Amygdala (tissue), 56 donors: ENCODE data around the gene ITM2C.

ENCODE experiments used
- DNase-seq, 56 donors: peaks; one replicate each; lab custom pipeline; 2025; lab: John Stamatoyannopoulos, UW

The ITM2C gene

GRCh38 chr2:230871361-230872150, 6.8 kb downstream of the ITM2C start:
- no peak for DNase-seq

DNA sequence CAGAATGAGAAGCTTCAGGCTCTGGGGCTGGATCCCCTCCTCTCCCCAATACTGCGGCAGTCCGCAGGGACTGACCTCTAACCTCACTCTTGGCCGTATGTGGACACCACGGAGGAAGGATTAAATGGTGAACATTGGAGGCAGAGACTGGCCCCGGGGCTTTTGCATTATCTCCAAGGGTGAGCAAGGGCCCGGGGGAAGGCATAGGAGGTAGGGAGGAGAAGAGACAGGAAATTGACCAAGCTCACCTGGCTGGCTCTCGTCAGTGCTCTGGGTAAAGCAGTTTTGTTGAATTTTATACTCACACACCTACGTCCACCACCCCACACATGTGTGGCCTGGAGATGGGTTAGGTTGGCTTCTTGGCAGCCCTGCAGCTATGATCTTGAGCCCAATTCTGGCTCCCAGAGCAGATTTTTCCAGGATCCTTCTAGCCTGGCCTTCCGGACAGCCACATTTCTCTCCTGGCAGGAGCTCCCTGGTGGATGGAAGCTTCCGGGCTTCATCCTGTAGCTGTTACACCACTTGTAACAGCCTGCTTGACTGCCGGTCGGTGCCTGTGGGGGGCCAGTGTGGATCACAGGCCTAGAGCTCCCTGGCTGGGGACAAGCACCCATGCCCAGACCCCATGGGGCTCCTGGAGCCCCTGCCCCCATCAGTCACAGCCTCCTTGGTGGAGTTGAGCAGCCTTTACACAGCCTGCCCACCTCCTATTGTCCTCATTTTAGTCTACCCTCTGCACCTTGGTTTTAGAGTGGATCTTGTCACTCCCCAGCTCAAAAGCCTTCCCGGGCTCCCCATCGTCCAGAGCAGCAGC, 7.6 kb downstream of the ITM2C start:
- DNase-seq: no peak

- no peak for DNase-seq
Measured at GRCh38 chr2:230872968-230873660, 8.4 kb downstream of the ITM2C start.

GRCh38 chr2:230873661-230874401, 9.1 kb downstream of the ITM2C start:
- no peak for DNase-seq

- DNase-seq: no peak
Measured at GRCh38 chr2:230874456-230874855, 9.7 kb downstream of the ITM2C start.

- no peak for DNase-seq
Measured at GRCh38 chr2:230874876-230875275, 10.1 kb downstream of the ITM2C start.

GRCh38 chr2:230875347-230876315, 10.9 kb downstream of the ITM2C start:
- no peak for DNase-seq

GRCh38 chr2:230877116-230877758, 12.5 kb downstream of the ITM2C start:
- no peak for DNase-seq

DNA sequence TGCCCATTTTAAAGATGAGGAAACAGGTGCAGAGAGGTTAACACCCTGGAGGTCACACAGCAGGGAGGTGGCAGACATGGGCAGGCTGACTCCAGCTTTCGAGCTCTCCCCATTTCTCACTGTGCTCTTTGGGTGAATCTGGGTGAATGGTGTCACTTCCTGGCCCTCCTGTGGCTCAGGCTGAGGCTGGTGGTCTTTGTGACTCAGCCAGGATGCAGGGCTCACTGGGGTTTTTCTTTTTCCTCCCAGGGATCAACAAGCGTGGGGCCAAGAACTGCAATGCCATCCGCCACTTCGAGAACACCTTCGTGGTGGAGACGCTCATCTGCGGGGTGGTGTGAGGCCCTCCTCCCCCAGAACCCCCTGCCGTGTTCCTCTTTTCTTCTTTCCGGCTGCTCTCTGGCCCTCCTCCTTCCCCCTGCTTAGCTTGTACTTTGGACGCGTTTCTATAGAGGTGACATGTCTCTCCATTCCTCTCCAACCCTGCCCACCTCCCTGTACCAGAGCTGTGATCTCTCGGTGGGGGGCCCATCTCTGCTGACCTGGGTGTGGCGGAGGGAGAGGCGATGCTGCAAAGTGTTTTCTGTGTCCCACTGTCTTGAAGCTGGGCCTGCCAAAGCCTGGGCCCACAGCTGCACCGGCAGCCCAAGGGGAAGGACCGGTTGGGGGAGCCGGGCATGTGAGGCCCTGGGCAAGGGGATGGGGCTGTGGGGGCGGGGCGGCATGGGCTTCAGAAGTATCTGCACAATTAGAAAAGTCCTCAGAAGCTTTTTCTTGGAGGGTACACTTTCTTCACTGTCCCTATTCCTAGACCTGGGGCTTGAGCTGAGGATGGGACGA, 13.2 kb downstream of the ITM2C start:
- DNase-seq: no peak

DNA sequence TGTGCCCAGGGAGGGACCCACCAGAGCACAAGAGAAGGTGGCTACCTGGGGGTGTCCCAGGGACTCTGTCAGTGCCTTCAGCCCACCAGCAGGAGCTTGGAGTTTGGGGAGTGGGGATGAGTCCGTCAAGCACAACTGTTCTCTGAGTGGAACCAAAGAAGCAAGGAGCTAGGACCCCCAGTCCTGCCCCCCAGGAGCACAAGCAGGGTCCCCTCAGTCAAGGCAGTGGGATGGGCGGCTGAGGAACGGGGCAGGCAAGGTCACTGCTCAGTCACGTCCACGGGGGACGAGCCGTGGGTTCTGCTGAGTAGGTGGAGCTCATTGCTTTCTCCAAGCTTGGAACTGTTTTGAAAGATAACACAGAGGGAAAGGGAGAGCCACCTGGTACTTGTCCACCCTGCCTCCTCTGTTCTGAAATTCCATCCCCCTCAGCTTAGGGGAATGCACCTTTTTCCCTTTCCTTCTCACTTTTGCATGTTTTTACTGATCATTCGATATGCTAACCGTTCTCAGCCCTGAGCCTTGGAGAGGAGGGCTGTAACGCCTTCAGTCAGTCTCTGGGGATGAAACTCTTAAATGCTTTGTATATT, 14.0 kb downstream of the ITM2C start:
- DNase-seq: no peak

GRCh38 chr2:230879271-230879882, 14.6 kb downstream of the ITM2C start:
- no peak for DNase-seq

DNA sequence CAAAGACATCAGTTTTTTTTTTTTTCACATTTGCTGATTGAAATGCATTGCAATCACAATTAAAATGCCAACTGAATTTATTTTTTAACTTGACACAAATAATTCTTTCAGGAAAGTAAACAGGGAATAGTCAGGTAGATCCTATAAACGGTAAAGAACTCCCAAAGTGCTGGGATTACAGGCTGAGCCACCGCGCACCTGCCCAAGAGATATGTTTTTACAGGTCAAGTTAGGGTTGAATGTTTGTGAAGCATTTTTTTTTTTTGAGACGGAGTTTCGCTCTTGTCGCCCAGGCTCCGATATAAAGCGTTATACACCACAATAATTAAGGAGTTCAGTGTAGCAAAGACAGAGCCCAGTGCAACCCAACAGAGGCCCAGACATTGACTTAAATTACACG, 15.1 kb downstream of the ITM2C start:
- no peak for DNase-seq

DNA sequence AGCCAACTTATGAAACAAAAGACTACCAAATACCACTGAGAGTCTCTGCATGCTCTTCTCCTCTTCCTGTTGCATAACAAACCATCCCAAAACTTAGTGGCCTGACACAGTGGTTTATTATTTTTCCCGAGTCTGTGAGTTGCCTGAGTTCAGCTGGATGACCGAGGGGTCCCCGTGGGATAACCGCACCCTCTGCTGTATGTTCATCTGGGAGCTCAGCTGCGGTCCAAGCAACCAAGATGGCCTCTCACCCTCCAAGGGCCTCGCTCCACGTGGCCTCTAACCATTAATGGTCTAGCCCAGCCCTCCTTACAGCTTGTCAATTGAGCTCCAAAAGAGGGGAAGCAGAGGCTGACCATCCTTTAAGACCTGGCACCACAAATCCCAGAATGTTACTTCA, 17.1 kb downstream of the ITM2C start:
- no peak for DNase-seq

DNA sequence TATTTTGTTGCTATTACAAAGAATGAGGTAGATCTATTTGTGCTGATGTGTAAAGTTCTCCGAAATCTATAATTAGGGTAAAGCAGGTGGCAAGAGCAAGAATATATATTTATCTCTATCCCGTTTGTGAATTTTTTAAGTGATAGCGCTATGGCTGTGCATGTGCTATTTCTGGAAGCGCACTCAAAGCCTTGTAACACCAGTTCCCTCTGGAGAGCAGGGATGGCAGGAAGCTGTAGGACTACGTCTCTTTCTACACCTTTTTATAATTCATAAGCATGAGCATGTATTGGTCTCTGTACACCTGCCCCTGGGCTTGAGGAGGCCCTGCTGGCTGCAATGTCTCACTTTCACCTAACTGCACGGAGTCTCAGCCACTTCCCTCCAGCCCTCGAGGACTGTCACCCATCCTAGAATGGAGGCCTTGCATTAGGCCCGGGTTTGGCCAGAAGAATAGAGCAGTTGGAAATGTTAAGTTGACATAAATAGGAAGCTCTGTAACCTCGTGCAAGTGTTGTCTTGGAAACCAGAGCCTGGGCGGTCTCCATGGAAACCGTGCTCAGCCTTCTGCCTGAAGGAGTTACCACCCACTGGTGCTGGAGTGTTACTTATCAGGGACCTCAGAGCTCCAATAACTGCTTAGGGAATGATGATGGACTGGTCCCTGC, 20.9 kb downstream of the ITM2C start:
- peak in 45 of 56 donors; percentile 18 to 87 (median 70) for DNase-seq

DNA sequence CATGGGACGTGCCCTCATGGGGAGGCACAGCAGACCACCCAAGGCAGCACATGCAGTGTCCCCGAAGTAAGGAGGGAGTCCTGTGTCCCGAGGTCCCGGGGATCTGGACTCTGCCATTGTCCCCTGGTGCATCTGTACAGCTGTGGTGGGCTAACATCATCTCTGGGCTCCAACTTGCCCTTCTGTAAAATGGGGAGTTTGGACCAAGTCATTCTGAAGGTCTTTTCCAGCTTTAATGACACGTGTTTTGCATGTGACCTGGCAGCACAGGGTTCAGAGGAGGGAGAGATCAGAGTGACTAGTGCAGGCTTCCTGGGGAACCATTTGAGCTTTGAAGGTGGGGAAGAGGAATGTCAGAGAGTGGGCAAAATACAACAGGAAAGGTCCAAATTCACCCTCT, 21.5 kb downstream of the ITM2C start:
- no peak for DNase-seq

DNA sequence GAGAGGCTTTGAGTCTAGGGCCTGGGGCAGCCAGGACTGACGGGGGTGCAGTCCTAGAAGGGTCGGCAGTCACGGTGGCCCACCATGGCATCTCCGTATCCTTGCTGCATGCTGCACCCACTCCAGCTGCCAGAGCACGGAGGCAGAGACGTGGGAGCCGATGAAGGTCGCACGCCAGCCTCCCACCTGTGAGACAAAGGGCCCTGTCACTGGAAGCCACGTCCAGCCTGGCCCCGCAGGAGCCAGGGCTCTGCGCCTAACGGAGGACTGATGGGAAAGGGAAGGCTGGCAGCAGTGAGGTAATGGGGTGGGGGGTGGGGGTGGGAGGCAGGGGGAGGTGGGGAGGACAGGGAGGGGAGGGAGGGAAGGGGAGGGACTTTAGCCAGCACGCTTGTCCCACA, 21.9 kb downstream of the ITM2C start:
- peak in 6 of 56 donors; percentile 21 to 48 (median 38) for DNase-seq
